ENCODE measurements around the gene GDI2. TPM values are rescaled to one million over a fixed set of nuclear protein-coding genes. Genes with fewer than 3 reads are reported as not detected.
A peak's percentile ranks its signal among the peaks of the same experiment; 100 is the strongest.

Gene GDI2
- polyA plus RNA-seq, 1 donor (not counting 4 experiments of a cell fraction or from before 2014, with no cell fraction given): 293 TPM

- Histone ChIP-seq H3K79me2 (ENCODE audit: control insufficient read depth, insufficient read depth, low read length) (peaks cover 20% of the 10 kb centered on the region), H4K20me1 (ENCODE audit: control insufficient read depth, extremely low read depth, insufficient read depth, low read length) (peaks cover 2% of the 10 kb centered on the region), H3K36me3 (ENCODE audit: control insufficient read depth in 2 of 2, extremely low read depth in 1 of 2, insufficient read depth in 2 of 2, low read length in 2 of 2) (peaks cover 23 to 40% of the 10 kb centered on the region in 2 experiments)
Measured at GRCh38 chr10:5765617-5766016, 47.6 kb downstream of the GDI2 start.

GRCh38 chr10:5764422-5765297, 48.6 kb downstream of the GDI2 start:
- Histone ChIP-seq H3K27ac (ENCODE audit: control insufficient read depth, insufficient read depth, low read length) (no peak overlapping the region), H3K79me2 (ENCODE audit: control insufficient read depth, insufficient read depth, low read length) (peaks cover 12% of the 10 kb centered on the region), H3K9ac (ENCODE audit: control insufficient read depth, extremely low read depth, insufficient read depth, low read length) (no peak overlapping the region), H3K9me3 (ENCODE audit: control insufficient read depth, low read depth, low read length) (no peaks in the 10 kb centered on the region), H2AFZ (ENCODE audit: control insufficient read depth, low read length) (no peak overlapping the region), H3K4me1 (ENCODE audit: control insufficient read depth, extremely low read depth, insufficient read depth, low read length) (no peaks in the 10 kb centered on the region), H3K36me3 (ENCODE audit: control insufficient read depth in 2 of 2, extremely low read depth in 1 of 2, insufficient read depth in 2 of 2, low read length in 2 of 2) (peaks cover 24 to 39% of the 10 kb centered on the region in 2 experiments), H3K27me3 (ENCODE audit: control insufficient read depth, extremely low read depth, insufficient read depth, low read length) (no peaks in the 10 kb centered on the region), H3K9me1 (ENCODE audit: control insufficient read depth, extremely low read depth, insufficient read depth, low read length) (no peaks in the 10 kb centered on the region), H4K20me1 (ENCODE audit: control insufficient read depth, extremely low read depth, insufficient read depth, low read length) (peaks cover 2% of the 10 kb centered on the region), H3K4me2 (ENCODE audit: control insufficient read depth, extremely low read depth, insufficient read depth, low read depth, low read length) (no peak overlapping the region), H3K4me3 (ENCODE audit: control insufficient read depth in 2 of 3, extremely low read depth in 1 of 3, insufficient read depth in 2 of 3, low read depth in 1 of 3, low read length in 3 of 3) (no peak overlapping the region)
- DNase-seq (ENCODE audit: low read depth, low spot score): no peak
- no peak for FAIRE-seq
- TF ChIP-seq EZH2 (IDR thresholded peaks at IDR 0.05; ENCODE audit: low read length): no peak
- TF ChIP-seq, protein P1, sequence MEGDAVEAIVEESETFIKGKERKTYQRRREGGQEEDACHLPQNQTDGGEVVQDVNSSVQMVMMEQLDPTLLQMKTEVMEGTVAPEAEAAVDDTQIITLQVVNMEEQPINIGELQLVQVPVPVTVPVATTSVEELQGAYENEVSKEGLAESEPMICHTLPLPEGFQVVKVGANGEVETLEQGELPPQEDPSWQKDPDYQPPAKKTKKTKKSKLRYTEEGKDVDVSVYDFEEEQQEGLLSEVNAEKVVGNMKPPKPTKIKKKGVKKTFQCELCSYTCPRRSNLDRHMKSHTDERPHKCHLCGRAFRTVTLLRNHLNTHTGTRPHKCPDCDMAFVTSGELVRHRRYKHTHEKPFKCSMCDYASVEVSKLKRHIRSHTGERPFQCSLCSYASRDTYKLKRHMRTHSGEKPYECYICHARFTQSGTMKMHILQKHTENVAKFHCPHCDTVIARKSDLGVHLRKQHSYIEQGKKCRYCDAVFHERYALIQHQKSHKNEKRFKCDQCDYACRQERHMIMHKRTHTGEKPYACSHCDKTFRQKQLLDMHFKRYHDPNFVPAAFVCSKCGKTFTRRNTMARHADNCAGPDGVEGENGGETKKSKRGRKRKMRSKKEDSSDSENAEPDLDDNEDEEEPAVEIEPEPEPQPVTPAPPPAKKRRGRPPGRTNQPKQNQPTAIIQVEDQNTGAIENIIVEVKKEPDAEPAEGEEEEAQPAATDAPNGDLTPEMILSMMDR (optimal IDR thresholded peaks at IDR 0.05 in 1 of 3, IDR thresholded peaks at IDR 0.05 in 1 of 3, conservative IDR thresholded peaks at IDR 0.05 in 1 of 3; ENCODE audit: extremely low read depth in 1 of 3, insufficient read depth in 2 of 3, low read length in 3 of 3): peak in 1 of 3 experiments; percentile 20
- dilution Hi-C loops (cut with MboI; ENCODE audit: extremely low pct_ligation_motif_present, low sequenced_read_pairs): no loop called here

More at GRCh38 chr10:5765617-5766016, 47.6 kb downstream of the GDI2 start:
- Histone ChIP-seq H3K4me2 (ENCODE audit: control insufficient read depth, extremely low read depth, insufficient read depth, low read depth, low read length) (no peak overlapping the region), H3K27ac (ENCODE audit: control insufficient read depth, insufficient read depth, low read length) (no peak overlapping the region), H3K9ac (ENCODE audit: control insufficient read depth, extremely low read depth, insufficient read depth, low read length) (no peak overlapping the region), H3K4me3 (ENCODE audit: control insufficient read depth in 2 of 3, extremely low read depth in 1 of 3, insufficient read depth in 2 of 3, low read depth in 1 of 3, low read length in 3 of 3) (no peak overlapping the region), H2AFZ (ENCODE audit: control insufficient read depth, low read length) (no peak overlapping the region), H3K4me1 (ENCODE audit: control insufficient read depth, extremely low read depth, insufficient read depth, low read length) (no peaks in the 10 kb centered on the region), H3K9me1 (ENCODE audit: control insufficient read depth, extremely low read depth, insufficient read depth, low read length) (no peaks in the 10 kb centered on the region), H3K9me3 (ENCODE audit: control insufficient read depth, low read depth, low read length) (no peaks in the 10 kb centered on the region), H3K27me3 (ENCODE audit: control insufficient read depth, extremely low read depth, insufficient read depth, low read length) (no peaks in the 10 kb centered on the region)
- FAIRE-seq: no peak
- TF ChIP-seq EZH2 (IDR thresholded peaks at IDR 0.05; ENCODE audit: low read length): no peak
- TF ChIP-seq, protein P1 (optimal IDR thresholded peaks at IDR 0.05 in 1 of 3, IDR thresholded peaks at IDR 0.05 in 1 of 3, conservative IDR thresholded peaks at IDR 0.05 in 1 of 3; ENCODE audit: extremely low read depth in 1 of 3, insufficient read depth in 2 of 3, low read length in 3 of 3): no peak
- dilution Hi-C loops (cut with MboI; ENCODE audit: extremely low pct_ligation_motif_present, low sequenced_read_pairs): no loop called here
- no peak for DNase-seq (ENCODE audit: low read depth, low spot score)

All from keratinocyte (primary cell).